Endothelial cell of umbilical vein (primary cell): ENCODE results near the gene COBLL1.

ENCODE experiments used
- EZH2 ChIP-seq: IDR thresholded peaks from 2 replicates; pipeline ENCODE4 v1.6.1; 2012; ENCODE audit warnings: borderline replicate concordance, low read depth, mild to moderate bottlenecking, moderate library complexity, low read length, inconsistent platforms; ENCODE audit not compliant: severe bottlenecking
- MAX ChIP-seq: IDR thresholded peaks from 2 replicates; pipeline ENCODE4 v1.6.1; 2011; ENCODE audit not compliant: insufficient read depth, insufficient read length
- POLR2AphosphoS5 ChIP-seq: IDR thresholded peaks from 2 replicates; pipeline ENCODE4 v1.6.1; 2012; ENCODE audit warnings: low read depth, mild to moderate bottlenecking, control low read depth, low read length, moderate library complexity; ENCODE audit not compliant: insufficient read depth

DNA sequence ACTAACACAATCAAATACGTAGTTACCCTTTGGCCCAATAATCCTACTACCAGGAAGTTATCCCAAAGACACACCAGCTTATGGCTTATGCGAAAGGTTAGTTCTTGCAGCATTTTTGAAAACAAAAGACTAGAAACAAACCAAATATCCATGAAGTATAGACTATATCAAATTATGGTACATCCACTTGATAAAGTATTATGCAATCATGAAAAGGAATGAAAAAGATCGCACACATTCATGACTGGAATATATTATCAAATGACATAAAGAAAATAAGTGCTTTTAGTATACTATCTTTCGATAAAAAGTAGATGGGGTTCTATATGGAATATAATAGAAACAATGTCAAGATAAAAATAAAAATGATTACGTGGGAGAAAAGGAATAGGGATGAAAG lies 78.2 kb downstream of the COBLL1 start:
- no peak for TF ChIP-seq MAX
- no peak for TF ChIP-seq EZH2
- TF ChIP-seq POLR2AphosphoS5 = no peak
